Panc1 (cell line): ENCODE data around the gene AATK. TPM values are rescaled to one million over a fixed set of nuclear protein-coding genes. Genes with fewer than 3 reads are reported as not detected.

Experiments used
- ATAC-seq: fragments of 200-7000 bp; cut with Tn5 transposase; 2 replicates; pipeline ENCODE4 v1.9.1; 2020; ENCODE audit warnings: mild to moderate bottlenecking, moderate library complexity
- BruUV-seq: library from RNA; stranded (reverse); fragments of 400-500 nt; replicated peaks from 2 replicates; lab custom pipeline; 2021; lab: Mats Ljungman, UMichigan
- CTCF ChIA-PET: fragments of 300-600 bp; sonication (Branson Sonifier 250); formaldehyde crosslinking; loops from one replicate; lab custom pipeline; 2022; ENCODE audit warnings: antibody characterized with exemption; lab: Charles Lee
- POLR2A ChIA-PET: fragments of 300-600 bp; sonication (Branson Sonifier 250); formaldehyde crosslinking; loops from one replicate; lab custom pipeline; 2022; ENCODE audit warnings: antibody characterized with exemption; lab: Charles Lee
- DNase-seq: peaks from one replicate; pipeline ENCODE4 v3.0.0-alpha.2; 2010; ENCODE audit warnings: low read depth, low spot score
- H3K27ac ChIP-seq: 2 replicates; pipeline ENCODE4 v1.5.1; 2011; ENCODE audit warnings: mild to moderate bottlenecking, low read length, inconsistent platforms
- H3K27me3 ChIP-seq: fragments of 200-500 bp; sonication (Bioruptor generic); 2 replicates; pipeline ENCODE4 v1.6.0; 2014; ENCODE audit warnings: low read length, inconsistent platforms; ENCODE audit not compliant: control insufficient read depth, insufficient read depth
- H3K36me3 ChIP-seq: fragments of 200-500 bp; sonication (Bioruptor generic); 2 replicates; pipeline ENCODE4 v1.5.1; 2014; ENCODE audit warnings: inconsistent platforms, mild to moderate bottlenecking, low read length, moderate library complexity; ENCODE audit not compliant: control insufficient read depth, insufficient read depth
- H3K4me1 ChIP-seq: 2 replicates; pipeline ENCODE4 v1.5.1; 2011; ENCODE audit warnings: inconsistent platforms, mild to moderate bottlenecking, low read length, moderate library complexity; ENCODE audit not compliant: control insufficient read depth, insufficient read depth
- H3K4me3 ChIP-seq, 2 experiments: 2 replicates each; pipeline ENCODE4 v1.5.1; 2011 to 2012; ENCODE audit warnings: low read depth in 2 of 2, low read length in 2 of 2, mild to moderate bottlenecking in 2 of 2, inconsistent platforms in 1 of 2, moderate library complexity in 1 of 2
- H3K9me3 ChIP-seq: fragments of 200-500 bp; sonication (Bioruptor generic); 2 replicates; pipeline ENCODE4 v1.5.1; 2014; ENCODE audit warnings: low read depth, mild to moderate bottlenecking, inconsistent platforms, low read length, moderate library complexity; ENCODE audit not compliant: control insufficient read depth, insufficient read depth
- CTCF ChIP-seq: fragments of 450-650 bp; IDR thresholded peaks from 2 replicates; pipeline ENCODE4 v1.5.1; 2017; ENCODE audit warnings: mild to moderate bottlenecking
- POLR2AphosphoS5 ChIP-seq: IDR thresholded peaks from 2 replicates; pipeline ENCODE4 v1.6.1; 2012; ENCODE audit warnings: mild to moderate bottlenecking, low read depth, low read length, moderate library complexity
- REST ChIP-seq, 2 experiments: IDR thresholded peaks; 2 replicates each; pipeline ENCODE4 v1.6.1; 2011 to 2012; ENCODE audit warnings: low read depth in 2 of 2, control low read depth in 1 of 2, low read length in 1 of 2, mild to moderate bottlenecking in 1 of 2, moderate library complexity in 1 of 2; ENCODE audit not compliant: insufficient read depth in 1 of 2
- SIN3A ChIP-seq: IDR thresholded peaks from 2 replicates; pipeline ENCODE4 v1.6.1; 2012; ENCODE audit warnings: low read depth, mild to moderate bottlenecking, low read length, moderate library complexity, borderline replicate concordance; ENCODE audit not compliant: insufficient read depth
- TCF7L2 ChIP-seq: IDR thresholded peaks from 2 replicates; pipeline ENCODE4 v1.6.1; 2011; ENCODE audit warnings: mild to moderate bottlenecking, low read depth, low read length, inconsistent platforms
- in situ Hi-C: cut with HindIII; loops from 2 replicates; pipeline ENCODE4 v1.10.0; 2016; ENCODE audit warnings: low sequenced_read_pairs, low pct_unique_long_range_greater_than_20kb
- intact Hi-C: fragments of 100-400 bp; cut with micrococcal nuclease; formaldehyde crosslinking; loops from one replicate; pipeline ENCODE4 v1.10.0; 2022; ENCODE audit not compliant: unreplicated experiment
- total RNA-seq: library from RNA; stranded (reverse); gene quantifications from one replicate; pipeline ENCODE4 v1.2.1, GENCODE V29; 2021; ENCODE audit not compliant: unreplicated experiment

AATK gene
- total RNA-seq, 1 experiment from 2014 or later: 3.7 TPM

GRCh38 chr17:81135505-81136278, 30.3 kb downstream of the AATK start:
- in situ Hi-C loops (no loop called here), intact Hi-C loops (no loop called here)
- ChIA-PET CTCF (no interaction called here), POLR2A (no interaction called here)
- DNase-seq: no peak
- ATAC-seq: no peak
- Histone ChIP-seq H3K27me3 (no peaks in the 10 kb centered on the region), H3K9me3 (no peaks in the 10 kb centered on the region), H3K36me3 (no peaks in the 10 kb centered on the region), H3K4me3 (no peak overlapping the region), H3K27ac (no peak overlapping the region), H3K4me1 (no peaks in the 10 kb centered on the region)
- no TSS peak for BruUV-seq
- TF ChIP-seq CTCF: no peak

- ATAC-seq (no peak), DNase-seq (no peak)
- Histone ChIP-seq H3K27me3 (no peaks in the 10 kb centered on the region), H3K27ac (no peak overlapping the region), H3K36me3 (no peaks in the 10 kb centered on the region), H3K4me3 (no peak overlapping the region), H3K9me3 (no peaks in the 10 kb centered on the region), H3K4me1 (no peaks in the 10 kb centered on the region; the same call in 1 of the 2 replicates)
- intact Hi-C loops (no loop called here), in situ Hi-C loops (no loop called here)
- CTCF ChIA-PET: interaction anchor here (0.7 kb wide), 1 partner anchor 108 kb away, joined by 3 read pairs; no protein-coding TSS in a partner anchor
- POLR2A ChIA-PET: no interaction called here
- TF ChIP-seq POLR2AphosphoS5 (no peak), CTCF (no peak), SIN3A (no peak), TCF7L2 (no peak), REST (IDR thresholded peaks at IDR 0.05; ENCODE audit: insufficient read depth in 1 of 2, low read depth in 2 of 2, low read length in 1 of 2) (no peak)
- no TSS peak for BruUV-seq
Observed at GRCh38 chr17:81134064-81134781, 31.8 kb downstream of the AATK start.
